Fibroblast of lung (primary cell): ENCODE results near the gene MOBP. TPM values are rescaled to one million over a fixed set of nuclear protein-coding genes. Genes with fewer than 3 reads are reported as not detected.

ENCODE experiments used
- DNase-seq, 2 donors: peaks; one replicate each; pipeline versions ENCODE4 v3.0.0 to v3.0.0-alpha.2; 2010; ENCODE audit warnings: low read depth in 2 of 2
- H2AFZ ChIP-seq: 2 replicates; pipeline ENCODE4 v1.5.1; 2012; ENCODE audit warnings: low read length, control low read depth, inconsistent platforms
- H3K27ac ChIP-seq: 2 replicates; pipeline ENCODE4 v1.5.1; 2011; ENCODE audit warnings: low read length, control low read depth; ENCODE audit not compliant: insufficient read depth
- H3K27me3 ChIP-seq: 2 replicates; pipeline ENCODE4 v1.5.1; 2011; ENCODE audit warnings: mild to moderate bottlenecking, low read length; ENCODE audit not compliant: control insufficient read depth, insufficient read depth
- H3K36me3 ChIP-seq: 2 replicates; pipeline ENCODE4 v1.5.1; 2011; ENCODE audit warnings: low read length; ENCODE audit not compliant: control insufficient read depth, insufficient read depth
- H3K4me1 ChIP-seq: 2 replicates; pipeline ENCODE4 v1.5.1; 2011; ENCODE audit warnings: low read length; ENCODE audit not compliant: control insufficient read depth, insufficient read depth; ENCODE audit errors: extremely low read depth
- H3K4me2 ChIP-seq: 2 replicates; pipeline ENCODE4 v1.5.1; 2011; ENCODE audit warnings: low read length, control low read depth; ENCODE audit not compliant: insufficient read depth; ENCODE audit errors: extremely low read depth
- H3K4me3 ChIP-seq, 4 experiments: fragments of 200-600 bp in 1 of 4; sonication (generic) in 1 of 4; replicated peaks in 1 of 4; 2 replicates each; pipeline ENCODE4 v1.5.1; 2011 to 2016; ENCODE audit warnings: low read length in 4 of 4, low read depth in 3 of 4, mild to moderate bottlenecking in 3 of 4, control low read depth in 2 of 4, inconsistent platforms in 1 of 4, mixed read lengths in 1 of 4; ENCODE audit not compliant: insufficient read depth in 1 of 4; ENCODE audit errors: control extremely low read depth in 1 of 4
- H3K79me2 ChIP-seq: 2 replicates; pipeline ENCODE4 v1.5.1; 2012; ENCODE audit warnings: mild to moderate bottlenecking, low read length, inconsistent platforms; ENCODE audit not compliant: control insufficient read depth, insufficient read depth
- H3K9ac ChIP-seq: 2 replicates; pipeline ENCODE4 v1.5.1; 2011; ENCODE audit warnings: mild to moderate bottlenecking, low read length, control low read depth; ENCODE audit not compliant: insufficient read depth
- H3K9me3 ChIP-seq: 2 replicates; pipeline ENCODE4 v1.5.1; 2012; ENCODE audit warnings: low read depth, low read length; ENCODE audit not compliant: control insufficient read depth, insufficient read depth
- H4K20me1 ChIP-seq: 2 replicates; pipeline ENCODE4 v1.5.1; 2011; ENCODE audit warnings: low read length; ENCODE audit not compliant: control insufficient read depth, insufficient read depth; ENCODE audit errors: extremely low read depth
- CTCF ChIP-seq, 2 donors: IDR thresholded peaks in 1 of 2; conservative IDR thresholded peaks in 1 of 2; 1 replicate in 1 of 2; 2 replicates in 1 of 2; pipeline ENCODE4 v1.5.1; 2011 to 2012; ENCODE audit warnings: low read length in 2 of 2, control low read depth in 1 of 2, inconsistent platforms in 1 of 2, low read depth in 1 of 2, mild to moderate bottlenecking in 1 of 2
- EZH2 ChIP-seq: IDR thresholded peaks from 2 replicates; pipeline ENCODE4 v1.5.1; 2012; ENCODE audit warnings: low read length, control low read depth, mild to moderate bottlenecking; ENCODE audit errors: missing control alignments
- polyA plus RNA-seq, 2 donors: library from polyadenylated mRNA; depleted of rRNA in 1 of 2; stranded (reverse) in 1 of 2; unstranded in 1 of 2; fragments of >200 nt; gene quantifications; 2 replicates each; pipeline ENCODE4 v1.2.1, GENCODE V29; 2011 to 2012; ENCODE audit warnings: missing spikeins in 1 of 2
- total RNA-seq: library from RNA; depleted of rRNA; stranded (reverse); fragments of >200 nt; gene quantifications from 2 replicates; pipeline ENCODE4 v1.2.1, GENCODE V29; 2014

The MOBP gene
- total and polyA plus RNA-seq, 2 donors (not counting 1 experiment from before 2014, with no cell fraction given), result not detected

- Histone ChIP-seq H3K4me3 (no peak overlapping the region), H3K9me3 (no peaks in the 10 kb centered on the region), H3K4me2 (no peak overlapping the region), H3K27ac (no peak overlapping the region), H3K36me3 (no peaks in the 10 kb centered on the region), H3K79me2 (no peaks in the 10 kb centered on the region), H3K4me1 (no peaks in the 10 kb centered on the region), H3K9ac (no peak overlapping the region), H2AFZ (no peak overlapping the region), H4K20me1 (no peaks in the 10 kb centered on the region), H3K27me3 (peaks cover 14% of the 10 kb centered on the region)
- TF ChIP-seq CTCF (conservative IDR thresholded peaks at IDR 0.05 in 1 of 2, IDR thresholded peaks at IDR 0.05 in 1 of 2; ENCODE audit: low read depth in 1 of 2, low read length in 2 of 2) (no peak), EZH2 (no peak)
- DNase-seq, result no peak
Observed at GRCh38 chr3:39501059-39501458, 33.6 kb downstream of the MOBP start.

- no peak for DNase-seq
- Histone ChIP-seq H3K27ac (no peak overlapping the region), H2AFZ (no peak overlapping the region), H3K9ac (no peak overlapping the region), H3K4me2 (no peak overlapping the region), H3K36me3 (no peaks in the 10 kb centered on the region), H3K4me3 (no peak overlapping the region), H3K27me3 (peaks cover 14% of the 10 kb centered on the region), H3K4me1 (no peaks in the 10 kb centered on the region), H3K9me3 (no peaks in the 10 kb centered on the region), H4K20me1 (no peaks in the 10 kb centered on the region), H3K79me2 (no peaks in the 10 kb centered on the region)
- no peak for TF ChIP-seq CTCF (conservative IDR thresholded peaks at IDR 0.05 in 1 of 2, IDR thresholded peaks at IDR 0.05 in 1 of 2; ENCODE audit: low read depth in 1 of 2, low read length in 2 of 2)
- peak; percentile 57 for TF ChIP-seq EZH2
Observed at GRCh38 chr3:39501968-39502837, 34.7 kb downstream of the MOBP start.

GRCh38 chr3:39502838-39503145 lies 35.3 kb downstream of the MOBP start:
- Histone ChIP-seq H4K20me1 (no peaks in the 10 kb centered on the region), H3K27me3 (peaks cover 14% of the 10 kb centered on the region), H3K4me3 (no peak overlapping the region), H3K36me3 (no peaks in the 10 kb centered on the region), H3K27ac (no peak overlapping the region), H3K79me2 (no peaks in the 10 kb centered on the region), H3K9me3 (no peaks in the 10 kb centered on the region), H3K4me2 (no peak overlapping the region), H3K4me1 (no peaks in the 10 kb centered on the region), H2AFZ (no peak overlapping the region), H3K9ac (no peak overlapping the region)
- TF ChIP-seq EZH2 (no peak), CTCF (conservative IDR thresholded peaks at IDR 0.05 in 1 of 2, IDR thresholded peaks at IDR 0.05 in 1 of 2; ENCODE audit: low read depth in 1 of 2, low read length in 2 of 2) (no peak)
- no peak for DNase-seq
